ENCODE data around the gene CSF2. TPM values are rescaled to one million over a fixed set of nuclear protein-coding genes. Genes with fewer than 3 reads are reported as not detected.

The CSF2 gene
- total RNA-seq, 1 experiment from 2014 or later: not detected

DNA sequence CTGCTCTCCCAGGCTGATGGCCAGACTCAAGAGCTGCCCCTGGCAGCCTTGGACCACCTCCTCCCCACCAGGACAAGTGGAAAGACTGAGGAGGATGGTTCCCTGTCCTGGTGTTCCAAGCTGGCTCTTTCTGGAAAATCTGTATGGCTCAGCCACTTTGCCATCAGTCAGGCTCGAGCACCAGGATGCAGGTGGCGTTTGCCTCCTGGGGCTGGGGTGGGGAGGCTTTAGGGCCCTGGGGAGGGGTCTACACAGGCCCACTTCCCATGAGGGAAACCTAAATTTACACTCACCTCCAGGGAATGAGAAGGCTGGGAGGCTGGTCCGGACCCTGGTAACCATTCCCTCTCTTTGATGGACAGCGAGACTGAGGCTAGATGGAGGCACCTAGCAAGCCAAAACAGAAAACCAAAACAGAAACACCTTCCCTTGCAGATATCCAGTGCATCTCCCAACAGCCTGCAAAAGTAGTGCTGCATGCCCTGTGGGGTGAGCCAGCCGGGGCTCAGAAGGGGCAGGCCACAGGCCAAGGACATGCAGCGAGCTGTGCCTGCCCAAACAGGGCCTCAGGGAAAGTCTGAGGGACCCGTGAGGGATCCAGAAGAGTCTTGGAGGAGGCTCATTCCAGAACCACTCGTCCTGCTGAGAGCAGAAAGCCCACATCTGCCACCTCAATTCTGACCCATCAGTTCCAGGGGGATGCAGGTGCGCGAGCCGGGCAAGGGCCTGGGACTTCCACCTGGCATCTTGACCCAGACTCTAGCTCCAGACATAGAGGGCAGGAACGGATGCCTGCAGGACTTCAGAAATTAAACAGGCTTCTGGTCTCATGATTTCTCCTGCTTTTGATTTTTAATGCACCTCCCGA, 5.4 kb upstream of the CSF2 start:
- Mint-ChIP-seq H3K36me3 (ENCODE audit: insufficient read depth, unreplicated experiment) (no peaks in the 10 kb centered on the region), H3K4me3 (ENCODE audit: unreplicated experiment) (no peak overlapping the region), H3K4me1 (ENCODE audit: low read depth, unreplicated experiment) (no peaks in the 10 kb centered on the region), H3K9me3 (ENCODE audit: unreplicated experiment) (no peaks in the 10 kb centered on the region), H3K27ac (ENCODE audit: unreplicated experiment) (no peak overlapping the region), H3K27me3 (ENCODE audit: insufficient read depth, unreplicated experiment) (no peaks in the 10 kb centered on the region)
- peak in 1 of 2 experiments; percentile 15 for DNase-seq
- no peaks in the 10 kb centered on the region for H3K4me1 ChIP-seq
- no TSS peak for BruUV-seq (replicated peaks)
- TF ChIP-seq, protein P1, sequence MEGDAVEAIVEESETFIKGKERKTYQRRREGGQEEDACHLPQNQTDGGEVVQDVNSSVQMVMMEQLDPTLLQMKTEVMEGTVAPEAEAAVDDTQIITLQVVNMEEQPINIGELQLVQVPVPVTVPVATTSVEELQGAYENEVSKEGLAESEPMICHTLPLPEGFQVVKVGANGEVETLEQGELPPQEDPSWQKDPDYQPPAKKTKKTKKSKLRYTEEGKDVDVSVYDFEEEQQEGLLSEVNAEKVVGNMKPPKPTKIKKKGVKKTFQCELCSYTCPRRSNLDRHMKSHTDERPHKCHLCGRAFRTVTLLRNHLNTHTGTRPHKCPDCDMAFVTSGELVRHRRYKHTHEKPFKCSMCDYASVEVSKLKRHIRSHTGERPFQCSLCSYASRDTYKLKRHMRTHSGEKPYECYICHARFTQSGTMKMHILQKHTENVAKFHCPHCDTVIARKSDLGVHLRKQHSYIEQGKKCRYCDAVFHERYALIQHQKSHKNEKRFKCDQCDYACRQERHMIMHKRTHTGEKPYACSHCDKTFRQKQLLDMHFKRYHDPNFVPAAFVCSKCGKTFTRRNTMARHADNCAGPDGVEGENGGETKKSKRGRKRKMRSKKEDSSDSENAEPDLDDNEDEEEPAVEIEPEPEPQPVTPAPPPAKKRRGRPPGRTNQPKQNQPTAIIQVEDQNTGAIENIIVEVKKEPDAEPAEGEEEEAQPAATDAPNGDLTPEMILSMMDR (IDR thresholded peaks at IDR 0.05; ENCODE audit: insufficient read depth in 1 of 2, low read depth in 1 of 2, low read length in 1 of 2, severe bottlenecking in 1 of 2, unreplicated experiment in 1 of 2): no peak
- no peaks in the 10 kb centered on the region for H3K27me3 ChIP-seq (replicated peaks; ENCODE audit: control insufficient read depth, insufficient read depth, low read length)
- no peak overlapping the region for H3K4me3 ChIP-seq (ENCODE audit: low read depth, low read length)
- POLR2A ChIA-PET: no interaction called here
- CTCF ChIA-PET: no interaction called here
- intact Hi-C loops (cut with micrococcal nuclease; ENCODE audit: unreplicated experiment): no loop called here
- no peaks in the 10 kb centered on the region for H3K36me3 ChIP-seq (ENCODE audit: control insufficient read depth, insufficient read depth, low read length)
- no peaks in the 10 kb centered on the region for H3K9me3 ChIP-seq

DNA sequence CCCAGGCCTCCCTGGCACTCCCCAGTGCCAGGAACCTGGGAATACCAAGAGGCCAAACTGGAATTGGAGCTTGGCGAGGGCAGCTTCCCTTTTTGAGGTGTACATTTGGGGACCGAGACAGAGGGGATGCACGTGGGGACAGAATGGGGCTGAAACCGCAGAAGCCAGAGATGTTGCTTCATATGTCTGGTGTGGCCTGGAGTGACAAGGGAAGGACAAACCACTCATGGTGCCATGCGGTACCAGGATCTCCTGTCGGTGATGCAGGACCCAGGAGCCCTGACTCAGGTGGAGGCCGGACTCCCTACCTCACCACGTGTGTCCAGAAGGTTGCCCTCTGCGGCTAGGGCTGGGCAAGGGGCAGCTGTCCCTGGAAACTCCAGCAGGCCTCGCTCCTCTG, 4.0 kb upstream of the CSF2 start:
- POLR2A ChIA-PET: no interaction called here
- intact Hi-C loops (cut with micrococcal nuclease; ENCODE audit: unreplicated experiment): no loop called here
- CTCF ChIA-PET: no interaction called here
- no peak overlapping the region for H3K4me3 ChIP-seq (ENCODE audit: low read depth, low read length)
- no peaks in the 10 kb centered on the region for H3K36me3 ChIP-seq (ENCODE audit: control insufficient read depth, insufficient read depth, low read length)
- no peaks in the 10 kb centered on the region for H3K27me3 ChIP-seq (replicated peaks; ENCODE audit: control insufficient read depth, insufficient read depth, low read length)
- no TSS peak for BruUV-seq (replicated peaks)
- Mint-ChIP-seq H3K36me3 (ENCODE audit: insufficient read depth, unreplicated experiment) (no peaks in the 10 kb centered on the region), H3K27ac (ENCODE audit: unreplicated experiment) (no peak overlapping the region), H3K4me1 (ENCODE audit: low read depth, unreplicated experiment) (no peaks in the 10 kb centered on the region), H3K27me3 (ENCODE audit: insufficient read depth, unreplicated experiment) (no peaks in the 10 kb centered on the region), H3K4me3 (ENCODE audit: unreplicated experiment) (no peak overlapping the region), H3K9me3 (ENCODE audit: unreplicated experiment) (no peaks in the 10 kb centered on the region)
- no peak for DNase-seq
- no peaks in the 10 kb centered on the region for H3K4me1 ChIP-seq
- H3K9me3 ChIP-seq: no peaks in the 10 kb centered on the region
- TF ChIP-seq, protein P1 (IDR thresholded peaks at IDR 0.05; ENCODE audit: insufficient read depth in 1 of 2, low read depth in 1 of 2, low read length in 1 of 2, severe bottlenecking in 1 of 2, unreplicated experiment in 1 of 2): no peak

DNA sequence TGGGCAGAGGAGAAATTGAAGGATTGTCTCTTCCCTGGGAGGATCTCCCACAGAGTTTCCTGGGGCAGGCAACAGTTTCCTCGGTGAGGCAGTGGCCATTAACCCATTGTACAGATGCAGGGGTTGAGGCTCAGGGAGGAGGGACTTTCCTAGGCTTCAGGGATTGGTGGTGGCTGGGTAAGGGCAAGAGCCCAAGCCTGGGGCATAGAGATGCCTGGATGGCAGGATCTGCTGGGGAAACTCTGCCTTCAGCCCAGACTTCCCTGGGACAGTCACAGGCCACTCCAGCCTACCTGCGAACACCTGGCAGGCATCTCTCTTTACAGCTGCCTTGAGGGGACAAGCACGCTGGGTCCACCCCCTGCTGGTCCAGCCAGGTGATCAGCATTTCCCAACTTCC, 3.6 kb upstream of the CSF2 start:
- H3K9me3 ChIP-seq: no peaks in the 10 kb centered on the region

More for the DNA sequence above, 3.6 kb upstream of the CSF2 start:
- Histone ChIP-seq H3K4me3 (ENCODE audit: low read depth, low read length) (no peak overlapping the region), H3K27me3 (replicated peaks; ENCODE audit: control insufficient read depth, insufficient read depth, low read length) (no peaks in the 10 kb centered on the region), H3K36me3 (ENCODE audit: control insufficient read depth, insufficient read depth, low read length) (no peaks in the 10 kb centered on the region), H3K4me1 (no peaks in the 10 kb centered on the region)
- Mint-ChIP-seq H3K36me3 (ENCODE audit: insufficient read depth, unreplicated experiment) (no peaks in the 10 kb centered on the region), H3K27me3 (ENCODE audit: insufficient read depth, unreplicated experiment) (no peaks in the 10 kb centered on the region), H3K9me3 (ENCODE audit: unreplicated experiment) (no peaks in the 10 kb centered on the region), H3K4me1 (ENCODE audit: low read depth, unreplicated experiment) (no peaks in the 10 kb centered on the region), H3K4me3 (ENCODE audit: unreplicated experiment) (no peak overlapping the region), H3K27ac (ENCODE audit: unreplicated experiment) (no peak overlapping the region)
- TF ChIP-seq, protein P1 (IDR thresholded peaks at IDR 0.05; ENCODE audit: insufficient read depth in 1 of 2, low read depth in 1 of 2, low read length in 1 of 2, severe bottlenecking in 1 of 2, unreplicated experiment in 1 of 2): no peak
- intact Hi-C loops (cut with micrococcal nuclease; ENCODE audit: unreplicated experiment): no loop called here
- ChIA-PET CTCF (no interaction called here), POLR2A (no interaction called here)
- no TSS peak for BruUV-seq (replicated peaks)
- no peak for DNase-seq

Data from Caco-2 (cell line).